ENCODE data around the gene EIF2D.

Gene EIF2D

GRCh38 chr1:206612129-206612876, at the start of gene EIF2D:
Gene EIF2D, minus strand, starts transcription at chr1:206612465. Its CDS starts 123 bp downstream, at chr1:206612342.
- no peak for TF ChIP-seq FOXM1 (IDR thresholded peaks at IDR 0.05; ENCODE audit: borderline replicate concordance, low read depth)
- TF ChIP-seq RAD21 (IDR thresholded peaks at IDR 0.05; ENCODE audit: low read depth), result peak; percentile 18; the same call in 1 of the 2 replicates
- TF ChIP-seq TAF1 (IDR thresholded peaks at IDR 0.05; ENCODE audit: low read depth), result peak; percentile 99
- peak; percentile 13; the same call in 1 of the 2 replicates for TF ChIP-seq REST (IDR thresholded peaks at IDR 0.05; ENCODE audit: low read depth)
- no peak for TF ChIP-seq EGR1 (IDR thresholded peaks at IDR 0.05)
- peak; percentile 66 for TF ChIP-seq NFIC (IDR thresholded peaks at IDR 0.05)
- peak; percentile 64 for TF ChIP-seq USF1 (IDR thresholded peaks at IDR 0.05)
- TF ChIP-seq TCF12 (IDR thresholded peaks at IDR 0.05; ENCODE audit: low read depth), result peak; percentile 89
- no peak for TF ChIP-seq ZBTB7A (IDR thresholded peaks at IDR 0.05; ENCODE audit: low read depth)
- TF ChIP-seq YY1 (IDR thresholded peaks at IDR 0.05; ENCODE audit: low read depth), result peak; percentile 100
- TF ChIP-seq CEBPB (IDR thresholded peaks at IDR 0.05), result no peak
- no peak for TF ChIP-seq CREB1 (IDR thresholded peaks at IDR 0.05; ENCODE audit: low read depth)
- no peak for TF ChIP-seq TEAD4 (IDR thresholded peaks at IDR 0.05)
- TF ChIP-seq, protein P1, sequence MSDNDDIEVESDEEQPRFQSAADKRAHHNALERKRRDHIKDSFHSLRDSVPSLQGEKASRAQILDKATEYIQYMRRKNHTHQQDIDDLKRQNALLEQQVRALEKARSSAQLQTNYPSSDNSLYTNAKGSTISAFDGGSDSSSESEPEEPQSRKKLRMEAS (IDR thresholded peaks at IDR 0.05), result peak; percentile 80
- TF ChIP-seq EP300 (IDR thresholded peaks at IDR 0.05; ENCODE audit: borderline replicate concordance), result peak; percentile 59; the same call in 1 of the 2 replicates

DNA sequence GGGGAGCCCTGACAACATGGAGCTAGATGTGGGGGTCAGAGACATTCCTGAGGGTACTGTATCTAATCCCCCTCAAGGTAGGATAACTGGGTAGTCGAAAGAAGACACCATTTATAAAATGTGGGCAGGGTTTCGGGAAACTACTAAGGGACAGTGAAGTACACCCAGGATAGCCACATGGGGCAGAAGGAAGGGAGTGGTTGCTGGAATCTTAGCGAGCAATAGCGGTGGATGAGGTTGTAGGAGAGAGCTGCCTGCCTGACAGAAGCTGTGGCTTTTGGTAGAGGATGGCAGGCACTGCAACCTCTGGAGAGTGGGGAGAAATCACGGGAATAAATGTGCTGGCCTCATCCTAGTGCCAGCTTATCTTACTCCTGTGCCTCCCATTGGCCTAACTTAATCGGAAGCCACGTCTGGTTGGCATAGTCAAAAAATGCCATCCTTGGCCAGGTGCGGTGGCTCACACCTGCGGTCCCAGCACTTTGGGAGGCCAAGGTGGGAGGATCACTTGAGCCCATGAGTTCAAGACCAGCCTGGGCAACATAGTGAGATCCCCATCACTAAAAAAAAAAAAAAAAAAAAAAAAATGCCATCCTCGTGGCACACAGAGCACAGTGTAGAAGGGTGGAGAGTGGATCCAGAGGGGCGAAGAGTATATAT, 49.0 kb upstream of the EIF2D start:
- TF ChIP-seq RAD21 (IDR thresholded peaks at IDR 0.05; ENCODE audit: low read depth), result no peak
- no peak for TF ChIP-seq CREB1 (IDR thresholded peaks at IDR 0.05; ENCODE audit: low read depth)
- TF ChIP-seq TAF1 (IDR thresholded peaks at IDR 0.05; ENCODE audit: low read depth), result no peak
- no peak for TF ChIP-seq ZBTB7A (IDR thresholded peaks at IDR 0.05; ENCODE audit: low read depth)
- no peak for TF ChIP-seq EP300 (IDR thresholded peaks at IDR 0.05; ENCODE audit: borderline replicate concordance)
- no peak for TF ChIP-seq YY1 (IDR thresholded peaks at IDR 0.05; ENCODE audit: low read depth)
- TF ChIP-seq, protein P1 (IDR thresholded peaks at IDR 0.05), result no peak
- no peak for TF ChIP-seq REST (IDR thresholded peaks at IDR 0.05; ENCODE audit: low read depth)
- no peak for TF ChIP-seq EGR1 (IDR thresholded peaks at IDR 0.05)
- TF ChIP-seq CEBPB (IDR thresholded peaks at IDR 0.05), result no peak
- no peak for TF ChIP-seq TEAD4 (IDR thresholded peaks at IDR 0.05)
- TF ChIP-seq NFIC (IDR thresholded peaks at IDR 0.05), result no peak
- no peak for TF ChIP-seq FOXM1 (IDR thresholded peaks at IDR 0.05; ENCODE audit: borderline replicate concordance, low read depth)
- TF ChIP-seq TCF12 (IDR thresholded peaks at IDR 0.05; ENCODE audit: low read depth), result no peak
- TF ChIP-seq USF1 (IDR thresholded peaks at IDR 0.05), result no peak

GRCh38 chr1:206660136-206660535, 47.9 kb upstream of the EIF2D start:
- TF ChIP-seq NFIC (IDR thresholded peaks at IDR 0.05), result no peak
- TF ChIP-seq CREB1 (IDR thresholded peaks at IDR 0.05; ENCODE audit: low read depth), result no peak
- TF ChIP-seq CEBPB (IDR thresholded peaks at IDR 0.05), result no peak
- TF ChIP-seq TCF12 (IDR thresholded peaks at IDR 0.05; ENCODE audit: low read depth), result no peak
- TF ChIP-seq REST (IDR thresholded peaks at IDR 0.05; ENCODE audit: low read depth), result no peak
- no peak for TF ChIP-seq TAF1 (IDR thresholded peaks at IDR 0.05; ENCODE audit: low read depth)
- TF ChIP-seq TEAD4 (IDR thresholded peaks at IDR 0.05), result no peak
- TF ChIP-seq, protein P1 (IDR thresholded peaks at IDR 0.05), result no peak
- no peak for TF ChIP-seq EGR1 (IDR thresholded peaks at IDR 0.05)
